Nephron (organoid): ENCODE data around the gene PRKAR1B.
A peak's percentile ranks its signal among the peaks of the same experiment; 100 is the strongest.

ENCODE experiments used
- H3K27ac Mint-ChIP-seq, 3 experiments: 2 replicates each; pipeline ENCODE4 v1.8.0; 2020; ENCODE audit warnings: mixed read lengths in 3 of 3, mild to moderate bottlenecking in 2 of 3, moderate library complexity in 1 of 3
- H3K27me3 Mint-ChIP-seq: 2 replicates; pipeline ENCODE4 v1.8.0; 2021; ENCODE audit warnings: low read depth, mild to moderate bottlenecking, moderate library complexity, mixed read lengths
- H3K36me3 Mint-ChIP-seq: 2 replicates; pipeline ENCODE4 v1.8.0; 2020; ENCODE audit warnings: low read depth, mixed read lengths
- H3K4me1 Mint-ChIP-seq: 2 replicates; pipeline ENCODE4 v1.8.0; 2020; ENCODE audit warnings: mixed read lengths
- H3K4me3 Mint-ChIP-seq, 3 experiments: 2 replicates each; pipeline ENCODE4 v1.8.0; 2020; ENCODE audit warnings: mild to moderate bottlenecking in 3 of 3, mixed read lengths in 3 of 3, moderate library complexity in 2 of 3
- H3K9me3 Mint-ChIP-seq: 2 replicates; pipeline ENCODE4 v1.8.0; 2020; ENCODE audit warnings: mixed read lengths
- TF ChIP-seq, protein P1 (sequence below), 3 experiments: fragments of 200-600 bp; sonication (generic); IDR thresholded peaks; one replicate each; pipeline ENCODE4 v1.5.0; 2021; ENCODE audit warnings: antibody characterized with exemption in 3 of 3; ENCODE audit not compliant: unreplicated experiment in 3 of 3

Gene PRKAR1B

GRCh38 chr7:598899-599298, 128.2 kb downstream of the PRKAR1B start:
- Mint-ChIP-seq H3K4me3 (no peak overlapping the region), H3K27me3 (peaks cover 9% of the 10 kb centered on the region), H3K9me3 (no peaks in the 10 kb centered on the region)

DNA sequence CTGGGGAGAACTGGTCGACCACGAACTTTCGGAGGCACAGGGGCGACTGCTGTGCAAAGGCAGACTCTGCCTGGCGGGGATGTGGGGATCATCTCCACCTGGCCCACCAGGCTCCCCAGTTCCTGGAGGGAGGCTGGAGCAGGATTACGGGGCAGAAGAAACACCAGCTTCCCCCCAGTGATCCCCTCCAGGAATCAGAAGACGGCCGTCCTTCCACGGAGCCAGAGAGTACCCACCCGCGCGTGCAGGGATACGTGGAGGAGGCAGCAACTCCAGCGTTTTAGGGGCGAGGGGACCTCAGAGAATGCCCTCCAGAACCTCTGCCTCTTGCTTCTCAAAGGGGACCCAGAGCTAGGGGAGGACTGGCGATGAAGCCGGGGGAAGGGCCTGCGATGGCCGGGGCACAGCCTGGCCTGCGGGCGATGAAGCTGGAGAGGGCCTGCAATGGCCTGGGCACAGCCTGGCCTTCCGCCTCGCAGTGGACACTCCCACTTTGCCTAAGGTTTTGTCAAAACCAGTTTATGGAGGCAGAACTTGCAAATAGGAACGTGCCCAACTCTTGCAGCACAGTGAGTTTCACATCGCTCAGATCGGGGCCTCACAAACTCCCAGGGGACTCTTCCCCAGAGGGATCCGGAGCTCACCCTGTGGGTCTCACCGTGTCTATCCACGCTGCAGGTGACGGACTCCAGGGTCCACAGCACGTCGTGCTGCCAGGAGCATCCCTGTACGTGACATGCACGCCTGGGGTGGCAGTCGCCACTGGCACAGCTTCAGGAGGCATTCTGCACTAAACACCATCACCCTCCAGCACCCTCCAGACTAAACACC, 129.5 kb downstream of the PRKAR1B start:
- H3K9me3 Mint-ChIP-seq, result no peaks in the 10 kb centered on the region
- H3K4me1 Mint-ChIP-seq, result peaks cover 9% of the 10 kb centered on the region
- no peak overlapping the region for H3K4me3 Mint-ChIP-seq
- H3K27me3 Mint-ChIP-seq, result peaks cover 9% of the 10 kb centered on the region
- TF ChIP-seq, protein P1, sequence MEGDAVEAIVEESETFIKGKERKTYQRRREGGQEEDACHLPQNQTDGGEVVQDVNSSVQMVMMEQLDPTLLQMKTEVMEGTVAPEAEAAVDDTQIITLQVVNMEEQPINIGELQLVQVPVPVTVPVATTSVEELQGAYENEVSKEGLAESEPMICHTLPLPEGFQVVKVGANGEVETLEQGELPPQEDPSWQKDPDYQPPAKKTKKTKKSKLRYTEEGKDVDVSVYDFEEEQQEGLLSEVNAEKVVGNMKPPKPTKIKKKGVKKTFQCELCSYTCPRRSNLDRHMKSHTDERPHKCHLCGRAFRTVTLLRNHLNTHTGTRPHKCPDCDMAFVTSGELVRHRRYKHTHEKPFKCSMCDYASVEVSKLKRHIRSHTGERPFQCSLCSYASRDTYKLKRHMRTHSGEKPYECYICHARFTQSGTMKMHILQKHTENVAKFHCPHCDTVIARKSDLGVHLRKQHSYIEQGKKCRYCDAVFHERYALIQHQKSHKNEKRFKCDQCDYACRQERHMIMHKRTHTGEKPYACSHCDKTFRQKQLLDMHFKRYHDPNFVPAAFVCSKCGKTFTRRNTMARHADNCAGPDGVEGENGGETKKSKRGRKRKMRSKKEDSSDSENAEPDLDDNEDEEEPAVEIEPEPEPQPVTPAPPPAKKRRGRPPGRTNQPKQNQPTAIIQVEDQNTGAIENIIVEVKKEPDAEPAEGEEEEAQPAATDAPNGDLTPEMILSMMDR (IDR thresholded peaks at IDR 0.05; ENCODE audit: unreplicated experiment in 3 of 3), result no peak
- peaks cover 4% of the 10 kb centered on the region for H3K36me3 Mint-ChIP-seq
- H3K27ac Mint-ChIP-seq, result peak overlapping the region in 1 of 3 experiments; percentile 15

More at GRCh38 chr7:598899-599298, 128.2 kb downstream of the PRKAR1B start:
- Mint-ChIP-seq H3K36me3 (peaks cover 4% of the 10 kb centered on the region), H3K27ac (no peak overlapping the region), H3K4me1 (peaks cover 17% of the 10 kb centered on the region)
- TF ChIP-seq, protein P1 (IDR thresholded peaks at IDR 0.05; ENCODE audit: unreplicated experiment in 3 of 3), result no peak

- H3K4me1 Mint-ChIP-seq, result peaks cover 9% of the 10 kb centered on the region
- peaks cover 4% of the 10 kb centered on the region for H3K36me3 Mint-ChIP-seq
- H3K27me3 Mint-ChIP-seq, result peaks cover 9% of the 10 kb centered on the region
- TF ChIP-seq, protein P1 (IDR thresholded peaks at IDR 0.05; ENCODE audit: unreplicated experiment in 3 of 3), result no peak
- no peak overlapping the region for H3K4me3 Mint-ChIP-seq
- H3K27ac Mint-ChIP-seq, result peak overlapping the region in 1 of 3 experiments; percentile 15
- no peaks in the 10 kb centered on the region for H3K9me3 Mint-ChIP-seq
Measured at GRCh38 chr7:596819-597182, 130.3 kb downstream of the PRKAR1B start.

- no peaks in the 10 kb centered on the region for H3K9me3 Mint-ChIP-seq
- TF ChIP-seq, protein P1 (IDR thresholded peaks at IDR 0.05; ENCODE audit: unreplicated experiment in 3 of 3), result no peak
- peaks cover 14% of the 10 kb centered on the region for H3K4me1 Mint-ChIP-seq
- H3K27ac Mint-ChIP-seq, result no peak overlapping the region
- H3K36me3 Mint-ChIP-seq, result peaks cover 4% of the 10 kb centered on the region
- no peak overlapping the region for H3K4me3 Mint-ChIP-seq
- H3K27me3 Mint-ChIP-seq, result peaks cover 9% of the 10 kb centered on the region
Measured at GRCh38 chr7:596071-596818, 130.8 kb downstream of the PRKAR1B start.

DNA sequence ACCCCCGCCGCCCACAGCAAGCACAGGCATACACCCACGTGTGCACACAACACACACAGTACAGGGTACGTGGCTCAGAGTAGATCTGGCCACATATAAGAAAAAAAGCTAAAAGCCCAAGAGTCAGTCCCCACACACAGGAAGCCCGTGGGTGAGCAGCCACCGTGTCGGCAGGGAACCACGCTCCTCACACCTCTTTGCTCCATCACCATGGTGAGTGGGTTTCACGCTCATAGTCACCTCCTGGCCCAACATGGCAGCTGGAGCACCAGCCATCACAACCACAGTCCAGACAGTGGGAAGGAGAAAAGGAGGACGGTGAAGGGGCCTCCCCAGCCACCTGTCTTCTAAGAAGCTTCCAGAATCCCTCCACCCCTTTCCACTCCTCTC, 131.5 kb downstream of the PRKAR1B start:
- no peaks in the 10 kb centered on the region for H3K9me3 Mint-ChIP-seq

More for the DNA sequence above, 131.5 kb downstream of the PRKAR1B start:
- Mint-ChIP-seq H3K27ac (no peak overlapping the region), H3K27me3 (peaks cover 9% of the 10 kb centered on the region), H3K4me1 (peaks cover 19% of the 10 kb centered on the region), H3K36me3 (peaks cover 4% of the 10 kb centered on the region), H3K4me3 (no peak overlapping the region)
- TF ChIP-seq, protein P1 (IDR thresholded peaks at IDR 0.05; ENCODE audit: unreplicated experiment in 3 of 3), result no peak
